Measurements from ENCODE around the gene ASF1B. TPM values are rescaled to one million over a fixed set of nuclear protein-coding genes. Genes with fewer than 3 reads are reported as not detected.

The ASF1B gene
- total RNA-seq, 2 donors from 2014 or later, result 1.5 to 1.9 TPM

DNA sequence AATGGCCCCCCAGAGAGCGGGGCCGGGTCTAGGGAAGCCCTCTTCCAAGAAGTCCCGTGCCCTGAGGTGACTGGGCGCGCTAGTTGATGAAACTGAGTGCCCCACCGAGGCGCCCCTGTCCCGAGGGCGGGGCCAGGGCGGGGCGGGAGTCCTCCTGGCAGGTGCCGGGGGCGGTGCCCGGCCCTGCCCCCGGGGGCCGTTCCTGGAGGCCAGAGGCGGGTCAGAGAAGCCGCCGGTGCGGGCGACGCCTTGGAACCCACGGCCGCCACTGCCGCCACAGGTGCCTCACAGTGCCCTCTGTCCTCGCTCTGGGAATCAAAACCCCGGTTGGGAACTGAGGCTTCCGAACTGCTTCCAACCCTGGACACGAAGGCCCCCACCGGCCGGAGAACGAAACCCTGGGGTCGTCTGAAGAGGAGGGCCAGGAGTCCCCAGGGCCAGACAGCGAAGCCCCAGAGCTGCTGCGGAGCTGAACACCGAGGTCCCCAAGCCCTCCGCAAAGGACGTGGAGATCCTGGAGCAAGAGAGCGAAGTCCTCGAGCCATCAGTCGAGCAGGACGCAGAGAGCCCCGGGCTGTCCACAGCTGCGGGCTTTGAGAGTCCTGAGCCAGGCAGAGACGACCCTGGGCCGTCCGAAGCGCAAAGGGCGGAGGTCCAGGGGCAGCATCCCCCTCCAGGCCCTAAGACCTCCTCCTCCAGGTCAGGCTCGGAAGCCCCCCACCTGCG, 63.7 kb downstream of the ASF1B start, which contains the start of gene MISP3:
Gene MISP3 (plus strand): TSS at position 252 of the 726 bp plus-strand sequence. CDS start 524 bp downstream, outside the sequence.
- no peaks in the 10 kb centered on the region for H3K9me3 ChIP-seq (ENCODE audit: control insufficient read depth, low read length, poor library complexity, severe bottlenecking)
- Mint-ChIP-seq H3K27ac (peak within 1 kb of the TSS; percentile 95), H3K4me1 (peaks cover 16% of the 10 kb centered on the region), H3K4me3 (peak within 1 kb of the TSS; percentile 97), H3K27me3 (no peaks in the 10 kb centered on the region), H3K36me3 (ENCODE audit: low read depth) (no peaks in the 10 kb centered on the region)
- peak in 2 of 3 donors; percentile 15 to 29 for DNase-seq
- ATAC-seq, result no peak

DNA sequence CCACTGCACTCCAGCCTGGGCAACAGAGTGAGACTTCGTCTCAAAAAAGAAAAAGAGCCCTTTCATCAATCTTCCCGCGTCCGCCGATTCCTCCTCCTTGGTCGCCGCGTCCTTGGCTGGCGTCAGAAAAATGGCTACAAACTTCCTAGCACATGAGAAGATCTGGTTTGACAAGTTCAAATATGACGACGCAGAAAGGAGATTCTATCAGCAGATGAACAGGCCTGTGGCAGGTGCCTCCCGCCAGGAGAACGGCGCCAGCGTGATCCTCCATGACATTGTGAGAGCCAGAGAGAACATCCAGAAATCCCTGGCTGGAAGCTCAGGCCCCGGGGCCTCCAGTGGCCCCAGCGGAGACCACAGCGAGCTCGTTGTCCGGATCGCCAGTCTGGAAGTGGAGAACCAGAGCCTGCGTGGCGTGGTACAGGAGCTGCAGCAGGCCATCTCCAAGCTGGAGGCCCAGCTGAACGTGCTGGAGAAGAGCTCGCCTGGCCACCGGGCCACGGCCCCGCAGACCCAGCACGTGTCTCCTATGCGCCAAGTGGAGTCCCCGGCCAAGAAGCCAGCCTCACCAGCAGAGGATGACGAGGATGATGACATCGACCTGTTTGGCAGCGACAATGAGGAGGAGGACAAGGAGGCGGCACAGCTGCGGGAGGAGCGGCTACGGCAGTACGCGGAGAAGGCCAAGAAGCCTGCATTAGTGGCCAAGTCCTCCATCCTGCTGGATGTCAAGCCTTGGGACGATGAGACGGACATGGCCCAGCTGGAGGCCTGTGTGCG, 65.9 kb downstream of the ASF1B start:
- Mint-ChIP-seq H3K27me3 (peaks cover 7% of the 10 kb centered on the region), H3K27ac (no peak overlapping the region), H3K36me3 (ENCODE audit: low read depth) (no peaks in the 10 kb centered on the region), H3K4me3 (peak overlapping the region; percentile 58), H3K4me1 (peaks cover 18% of the 10 kb centered on the region)
- H3K9me3 ChIP-seq (ENCODE audit: control insufficient read depth, low read length, poor library complexity, severe bottlenecking), result no peaks in the 10 kb centered on the region
- DNase-seq, result no peak
- no peak for ATAC-seq

Other genes starting within 250 kb of the ASF1B start
- gene BRME1, start 230.5 kb downstream of the ASF1B start, total RNA-seq, result 1 to 10 TPM in 1 of 2 donors, under 1 TPM in 1; 0.82 to 1.7 TPM
- gene CC2D1A, start 230.4 kb downstream of the ASF1B start, total RNA-seq, result 10 to 100 TPM; 22.5 to 24.4 TPM
- gene PODNL1, start 198.2 kb downstream of the ASF1B start, total RNA-seq, result under 1 TPM in 1 of 2 donors, not detected in 1; 0.31 TPM
- gene DCAF15, start 184.1 kb downstream of the ASF1B start, total RNA-seq, result 10 to 100 TPM; 88.2 to 95.8 TPM
- 10 to 100 TPM; 23.3 to 24.7 TPM for gene RFX1, start 130.3 kb downstream of the ASF1B start, total RNA-seq
- gene RLN3, start 108.4 kb downstream of the ASF1B start, total RNA-seq, result not detected
- 10 to 100 TPM; 39.6 to 51.6 TPM for gene IL27RA, start 104.8 kb downstream of the ASF1B start, total RNA-seq
- not detected for gene PALM3, start 74.5 kb downstream of the ASF1B start, total RNA-seq
- gene MISP3, start 63.8 kb downstream of the ASF1B start, total RNA-seq, result 1 to 10 TPM in 1 of 2 donors, under 1 TPM in 1; 0.65 to 1.3 TPM
- gene C19orf67, start 50.8 kb downstream of the ASF1B start, total RNA-seq, result under 1 TPM; 0.22 to 0.31 TPM
- 10 to 100 TPM; 24.8 to 25.3 TPM for gene SAMD1, start 45.8 kb downstream of the ASF1B start, total RNA-seq
- gene PRKACA, start 18.8 kb downstream of the ASF1B start, total RNA-seq, result 10 to 100 TPM; 35.2 to 38.5 TPM
- 10 to 100 TPM; 14.9 to 30.8 TPM for gene ADGRL1, start 69.6 kb upstream of the ASF1B start, total RNA-seq
- gene ADGRE5, start 244.9 kb upstream of the ASF1B start, total RNA-seq, result 1,000 to 10,000 TPM; 1,097 to 1,799 TPM

All from T-helper 17 cell (primary cell).